HCT116 (cell line): Measurements from ENCODE around the gene PCDHGA1. TPM values are rescaled to one million over a fixed set of nuclear protein-coding genes. Genes with fewer than 3 reads are reported as not detected.

ENCODE experiments used
- ATAC-seq: fragments of 200-7000 bp; cut with Tn5 transposase; 2 replicates; pipeline ENCODE4 v1.9.1; 2020; ENCODE audit warnings: mild to moderate bottlenecking, moderate library complexity
- BruUV-seq: library from RNA; stranded (reverse); fragments of 400-500 nt; replicated peaks from 2 replicates; lab custom pipeline; 2021; lab: Mats Ljungman, UMichigan
- CTCF ChIA-PET: fragments of 300-600 bp; sonication (Branson Sonifier 250); formaldehyde crosslinking; loops from one replicate; lab custom pipeline; 2021; ENCODE audit warnings: antibody characterized with exemption; lab: Charles Lee
- POLR2A ChIA-PET: fragments of 300-600, 350-600 bp; sonication (Branson Sonifier 250); formaldehyde crosslinking; loops from one replicate; lab custom pipeline; 2021; ENCODE audit warnings: antibody characterized with exemption; lab: Charles Lee
- RAD21 ChIA-PET, 2 experiments: fragments of 300-600 bp; sonication (Branson Sonifier 250); formaldehyde crosslinking; loops; one replicate each; lab custom pipeline; 2023; ENCODE audit warnings: low total read pairs in 2 of 2; ENCODE audit not compliant: uncharacterized antibody in 2 of 2, unreplicated experiment in 2 of 2, low non-redundant PET in 1 of 2; lab: Charles Lee
- DNase-seq: peaks from one replicate; pipeline ENCODE4 v3.0.0-alpha.2; 2010; ENCODE audit warnings: low read depth, low spot score
- H2AFZ ChIP-seq: fragments of 200-600 bp; shearing (Covaris generic), sonication (generic); 2 replicates; pipeline ENCODE4 v1.6.1; 2017; ENCODE audit warnings: low read depth, mixed run types, mixed read lengths, antibody characterized with exemption, low read length; ENCODE audit not compliant: poor library complexity, severe bottlenecking
- H3K27ac ChIP-seq: 2 replicates; pipeline ENCODE4 v1.5.1; 2012; ENCODE audit warnings: low read depth, low read length
- H3K27me3 ChIP-seq: fragments of 200-600 bp; sonication (generic); 2 replicates; pipeline ENCODE4 v1.6.1; 2016; ENCODE audit warnings: mixed run types, low read length, mixed read lengths; ENCODE audit not compliant: insufficient read depth
- H3K36me3 ChIP-seq, 2 experiments: fragments of 200-500 bp in 1 of 2; fragments of 200-600 bp in 1 of 2; sonication (Bioruptor generic) in 1 of 2; sonication (generic) in 1 of 2; 2 replicates each; pipeline versions ENCODE4 v1.5.1 to v1.6.1; 2014 to 2016; ENCODE audit warnings: low read length in 2 of 2, inconsistent platforms in 1 of 2, mixed read lengths in 1 of 2, mixed run types in 1 of 2; ENCODE audit not compliant: insufficient read depth in 2 of 2, control insufficient read depth in 1 of 2
- H3K4me1 ChIP-seq, 2 experiments: fragments of 200-600 bp in 1 of 2; sonication (generic) in 1 of 2; 2 replicates each; pipeline versions ENCODE4 v1.5.1 to v1.6.1; 2012 to 2017; ENCODE audit warnings: low read length in 2 of 2, inconsistent platforms in 1 of 2, mild to moderate bottlenecking in 1 of 2, mixed read lengths in 1 of 2, mixed run types in 1 of 2, moderate library complexity in 1 of 2; ENCODE audit not compliant: insufficient read depth in 2 of 2, control insufficient read depth in 1 of 2
- H3K4me2 ChIP-seq: fragments of 200-600 bp; sonication (generic); 2 replicates; pipeline ENCODE4 v1.6.1; 2017; ENCODE audit warnings: mixed run types, low read length, mixed read lengths
- H3K4me3 ChIP-seq, 2 experiments: fragments of 200-600 bp in 1 of 2; sonication (generic) in 1 of 2; replicated peaks in 1 of 2; 2 replicates each; pipeline ENCODE4 v1.5.1; 2011 to 2016; ENCODE audit warnings: low read length in 2 of 2, control low read depth in 1 of 2, low read depth in 1 of 2, mild to moderate bottlenecking in 1 of 2, mixed read lengths in 1 of 2, mixed run types in 1 of 2
- H3K79me2 ChIP-seq: fragments of 200-600 bp; sonication (generic); 2 replicates; pipeline ENCODE4 v1.6.1; 2017; ENCODE audit warnings: mild to moderate bottlenecking, mixed run types, low read length, moderate library complexity, mixed read lengths; ENCODE audit not compliant: insufficient read depth
- H3K9ac ChIP-seq: fragments of 200-600 bp; sonication (generic); 2 replicates; pipeline ENCODE4 v1.6.1; 2016; ENCODE audit warnings: low read length, mixed read lengths
- H3K9me2 ChIP-seq: fragments of 200-600 bp; sonication (generic), shearing (Covaris generic); 2 replicates; pipeline ENCODE4 v1.6.1; 2017; ENCODE audit warnings: mixed run types, mild to moderate bottlenecking, moderate library complexity; ENCODE audit not compliant: insufficient read depth
- H3K9me3 ChIP-seq, 2 experiments: fragments of 200-500 bp in 1 of 2; fragments of 200-600 bp in 1 of 2; sonication (Bioruptor generic) in 1 of 2; sonication (generic) in 1 of 2; 2 replicates each; pipeline ENCODE4 v1.6.1; 2014 to 2017; ENCODE audit warnings: low read length in 2 of 2, mixed read lengths in 2 of 2, inconsistent platforms in 1 of 2, low read depth in 1 of 2, mild to moderate bottlenecking in 1 of 2, mixed run types in 1 of 2, moderate library complexity in 1 of 2; ENCODE audit not compliant: control insufficient read depth in 1 of 2, insufficient read depth in 1 of 2
- H4K20me1 ChIP-seq: fragments of 200-600 bp; sonication (generic), shearing (Covaris generic); 2 replicates; pipeline ENCODE4 v1.6.1; 2017; ENCODE audit warnings: mixed run types, mild to moderate bottlenecking, moderate library complexity; ENCODE audit not compliant: insufficient read depth
- CBX3 ChIP-seq: IDR thresholded peaks from 2 replicates; pipeline ENCODE4 v1.6.1; 2012; ENCODE audit warnings: low read depth
- EGR1 ChIP-seq: IDR thresholded peaks from 2 replicates; pipeline ENCODE4 v1.6.1; 2012; ENCODE audit warnings: low read depth
- ELF1 ChIP-seq: IDR thresholded peaks from 2 replicates; pipeline ENCODE4 v1.6.1; 2012; ENCODE audit warnings: low read depth, borderline replicate concordance
- EZH2 ChIP-seq: fragments of 200-600 bp; sonication (generic); IDR thresholded peaks from 2 replicates; pipeline ENCODE4 v1.6.1; 2017; ENCODE audit warnings: antibody characterized with exemption, mixed run types
- EZH2phosphoT487 ChIP-seq: fragments of 200-600 bp; IDR thresholded peaks from 2 replicates; pipeline ENCODE4 v1.6.1; 2018; ENCODE audit warnings: antibody characterized with exemption, borderline replicate concordance
- FOSL1 ChIP-seq: IDR thresholded peaks from 2 replicates; pipeline ENCODE4 v1.6.1; 2012; ENCODE audit warnings: low read depth
- JUND ChIP-seq: IDR thresholded peaks from 2 replicates; pipeline ENCODE4 v1.6.1; 2012
- POLR2A ChIP-seq: IDR thresholded peaks from 2 replicates; pipeline ENCODE4 v1.7.0; 2011; ENCODE audit warnings: borderline replicate concordance; ENCODE audit not compliant: insufficient read depth, insufficient read length; ENCODE audit errors: extremely low read depth
- RAD21 ChIP-seq: IDR thresholded peaks from 2 replicates; pipeline ENCODE4 v1.6.1; 2012; ENCODE audit warnings: low read depth, mild to moderate bottlenecking
- SIN3A ChIP-seq: IDR thresholded peaks from 2 replicates; pipeline ENCODE4 v1.6.1; 2012; ENCODE audit warnings: low read depth
- SP1 ChIP-seq: IDR thresholded peaks from 2 replicates; pipeline ENCODE4 v1.6.1; 2012; ENCODE audit warnings: low read depth
- SRF ChIP-seq: IDR thresholded peaks from 2 replicates; pipeline ENCODE4 v1.6.1; 2012; ENCODE audit warnings: low read depth
- TCF7L2 ChIP-seq: IDR thresholded peaks from 2 replicates; pipeline ENCODE4 v1.7.0; 2011; ENCODE audit warnings: borderline replicate concordance, inconsistent platforms; ENCODE audit not compliant: insufficient read depth, insufficient read length; ENCODE audit errors: extremely low read depth
- ZFX ChIP-seq: fragments of 450-650 bp; IDR thresholded peaks from 2 replicates; pipeline ENCODE4 v1.6.1; 2017
- ZNF274 ChIP-seq: fragments of 200-500 bp; sonication (Bioruptor generic); IDR thresholded peaks from 2 replicates; pipeline ENCODE4 v1.6.1; 2014; ENCODE audit warnings: mild to moderate bottlenecking, low read depth, low read length, inconsistent platforms
- intact Hi-C: fragments of 100-400 bp; cut with micrococcal nuclease; formaldehyde crosslinking; loops from 2 replicates; pipeline ENCODE4 v1.10.0; 2022
- total RNA-seq: library from RNA; stranded (reverse); gene quantifications from one replicate; pipeline ENCODE4 v1.2.1, GENCODE V29; 2021; ENCODE audit not compliant: unreplicated experiment
- TF ChIP-seq, protein P1 (sequence below), 3 experiments: fragments of 200-600 bp in 1 of 3; sonication (generic) in 1 of 3; IDR thresholded peaks in 2 of 3; conservative IDR thresholded peaks in 1 of 3; 2 replicates each; pipeline ENCODE4 v1.5.1; 2012 to 2017; ENCODE audit warnings: low read depth in 2 of 3, low read length in 2 of 3, antibody characterized with exemption in 1 of 3, borderline replicate concordance in 1 of 3, control low read depth in 1 of 3, mild to moderate bottlenecking in 1 of 3, mixed read lengths in 1 of 3, mixed run types in 1 of 3, moderate library complexity in 1 of 3; ENCODE audit not compliant: insufficient read depth in 1 of 3
- TF ChIP-seq, protein P2 (sequence below): IDR thresholded peaks from 2 replicates; pipeline ENCODE4 v1.6.1; 2012
- TF ChIP-seq, protein P3 (sequence below): IDR thresholded peaks from 2 replicates; pipeline ENCODE4 v1.6.1; 2012

The PCDHGA1 gene
- total RNA-seq, 1 experiment from 2014 or later, result 0.05 TPM

DNA sequence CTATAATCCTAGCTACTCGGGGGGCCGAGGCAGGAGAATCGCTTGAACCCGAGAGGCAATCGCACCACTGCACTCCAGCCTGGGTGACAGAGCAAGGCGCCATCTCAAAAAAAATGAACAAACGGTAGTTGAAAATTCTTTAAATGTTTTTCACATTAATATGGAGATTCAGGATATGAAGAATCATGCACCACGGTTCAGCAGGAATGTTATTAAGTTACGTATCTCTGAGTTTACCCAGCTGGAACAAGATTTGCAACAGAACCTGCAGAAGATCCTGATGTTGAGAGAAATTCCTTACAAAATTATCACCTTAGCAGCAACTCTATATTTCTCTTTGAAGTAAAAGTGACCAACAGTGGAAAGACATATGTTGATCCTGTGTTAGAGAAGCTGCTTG is 110.0 kb downstream of the PCDHGA1 start:
- Histone ChIP-seq H3K79me2 (no peaks in the 10 kb centered on the region), H4K20me1 (no peaks in the 10 kb centered on the region), H2AFZ (no peak overlapping the region), H3K36me3 (no peaks in the 10 kb centered on the region), H3K4me1 (no peaks in the 10 kb centered on the region), H3K9me2 (no peaks in the 10 kb centered on the region), H3K27ac (no peak overlapping the region), H3K4me3 (no peak overlapping the region), H3K9ac (no peak overlapping the region), H3K4me2 (no peak overlapping the region), H3K27me3 (no peaks in the 10 kb centered on the region), H3K9me3 (no peaks in the 10 kb centered on the region)
- TF ChIP-seq SIN3A, result no peak
- no peak for TF ChIP-seq FOSL1
- TF ChIP-seq JUND, result no peak
- TF ChIP-seq ELF1, result no peak
- TF ChIP-seq, protein P1, sequence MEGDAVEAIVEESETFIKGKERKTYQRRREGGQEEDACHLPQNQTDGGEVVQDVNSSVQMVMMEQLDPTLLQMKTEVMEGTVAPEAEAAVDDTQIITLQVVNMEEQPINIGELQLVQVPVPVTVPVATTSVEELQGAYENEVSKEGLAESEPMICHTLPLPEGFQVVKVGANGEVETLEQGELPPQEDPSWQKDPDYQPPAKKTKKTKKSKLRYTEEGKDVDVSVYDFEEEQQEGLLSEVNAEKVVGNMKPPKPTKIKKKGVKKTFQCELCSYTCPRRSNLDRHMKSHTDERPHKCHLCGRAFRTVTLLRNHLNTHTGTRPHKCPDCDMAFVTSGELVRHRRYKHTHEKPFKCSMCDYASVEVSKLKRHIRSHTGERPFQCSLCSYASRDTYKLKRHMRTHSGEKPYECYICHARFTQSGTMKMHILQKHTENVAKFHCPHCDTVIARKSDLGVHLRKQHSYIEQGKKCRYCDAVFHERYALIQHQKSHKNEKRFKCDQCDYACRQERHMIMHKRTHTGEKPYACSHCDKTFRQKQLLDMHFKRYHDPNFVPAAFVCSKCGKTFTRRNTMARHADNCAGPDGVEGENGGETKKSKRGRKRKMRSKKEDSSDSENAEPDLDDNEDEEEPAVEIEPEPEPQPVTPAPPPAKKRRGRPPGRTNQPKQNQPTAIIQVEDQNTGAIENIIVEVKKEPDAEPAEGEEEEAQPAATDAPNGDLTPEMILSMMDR (IDR thresholded peaks at IDR 0.05 in 2 of 3, conservative IDR thresholded peaks at IDR 0.05 in 1 of 3; ENCODE audit: borderline replicate concordance in 1 of 3, insufficient read depth in 1 of 3, low read depth in 2 of 3, low read length in 2 of 3), result no peak
- TF ChIP-seq EGR1, result no peak
- TF ChIP-seq SRF, result no peak
- no peak for TF ChIP-seq RAD21
- no peak for TF ChIP-seq SP1
- no peak for TF ChIP-seq EZH2phosphoT487
- no peak for TF ChIP-seq ZNF274
- no peak for TF ChIP-seq EZH2
- TF ChIP-seq POLR2A, result no peak
- TF ChIP-seq, protein P2, sequence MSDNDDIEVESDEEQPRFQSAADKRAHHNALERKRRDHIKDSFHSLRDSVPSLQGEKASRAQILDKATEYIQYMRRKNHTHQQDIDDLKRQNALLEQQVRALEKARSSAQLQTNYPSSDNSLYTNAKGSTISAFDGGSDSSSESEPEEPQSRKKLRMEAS, result no peak
- TF ChIP-seq ZFX, result no peak
- TF ChIP-seq CBX3, result no peak
- TF ChIP-seq, protein P3, sequence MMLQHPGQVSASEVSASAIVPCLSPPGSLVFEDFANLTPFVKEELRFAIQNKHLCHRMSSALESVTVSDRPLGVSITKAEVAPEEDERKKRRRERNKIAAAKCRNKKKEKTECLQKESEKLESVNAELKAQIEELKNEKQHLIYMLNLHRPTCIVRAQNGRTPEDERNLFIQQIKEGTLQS, result no peak
- no peak for TF ChIP-seq TCF7L2
- intact Hi-C loops, result no loop called here
- ATAC-seq (no peak), DNase-seq (no peak)
- ChIA-PET CTCF (no interaction called here), RAD21 (no interaction called here), POLR2A (no interaction called here)
- BruUV-seq, result no TSS peak
